Stimulated activated CD4-positive, alpha-beta T cell treated with anti-CD3 and anti-CD28 coated beads, Interleukin-15, amount 100 ng/mL, for 1 hour (primary cell): Measurements from ENCODE around the gene EHHADH.
"Not testable (repeated sequence)": the region's sequence is repeated elsewhere in the genome, so short reads cannot be mapped to it uniquely, and the experiment has no call there.

Experiments used
- DNase-seq, 2 donors: peaks; one replicate each; pipeline ENCODE4 v3.0.0-alpha.2; 2020; ENCODE audit warnings: low read depth in 1 of 2, low spot score in 1 of 2

The EHHADH gene

DNA sequence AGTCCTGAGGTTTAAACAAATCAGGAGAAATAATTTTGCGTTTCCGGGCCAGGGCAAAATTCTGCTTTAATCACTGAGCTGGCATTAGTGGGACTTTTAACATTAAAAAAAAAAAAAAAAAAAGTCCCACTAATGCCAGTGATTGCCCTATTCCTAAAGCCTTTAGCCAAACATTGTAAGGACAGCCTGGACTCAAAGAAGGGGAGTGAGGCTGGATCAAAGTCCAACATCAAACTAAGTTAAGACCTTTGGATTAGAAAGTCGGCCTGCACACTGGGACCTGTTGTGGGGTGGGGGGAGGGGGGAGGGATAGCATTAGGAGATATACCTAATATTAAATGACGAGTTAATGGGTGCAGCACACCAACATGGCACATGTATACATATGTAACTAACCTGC is 716 bp downstream of the EHHADH start:
- DNase-seq: not testable (repeated sequence)

- DNase-seq: no peak
Measured at GRCh38 chr3:185251272-185251671, 2.6 kb downstream of the EHHADH start.

DNA sequence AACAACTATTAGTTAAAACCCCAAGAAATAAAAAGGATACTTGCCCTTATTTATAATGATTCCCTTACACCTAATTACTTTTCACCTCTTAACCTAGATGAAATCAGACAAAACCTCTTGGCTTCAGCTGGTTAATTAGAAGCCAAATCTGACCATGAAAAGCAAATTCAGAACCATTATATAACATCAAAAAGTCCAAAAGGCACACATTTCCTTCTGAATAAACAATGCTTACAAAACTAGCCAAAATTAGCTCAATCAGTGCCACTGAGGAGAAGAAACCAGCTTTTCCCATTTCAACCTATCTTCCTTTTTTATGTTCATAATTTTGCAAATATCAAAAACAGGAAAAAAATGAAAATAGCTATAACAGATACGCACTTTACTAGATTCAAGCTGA is 3.2 kb downstream of the EHHADH start:
- DNase-seq: no peak

DNA sequence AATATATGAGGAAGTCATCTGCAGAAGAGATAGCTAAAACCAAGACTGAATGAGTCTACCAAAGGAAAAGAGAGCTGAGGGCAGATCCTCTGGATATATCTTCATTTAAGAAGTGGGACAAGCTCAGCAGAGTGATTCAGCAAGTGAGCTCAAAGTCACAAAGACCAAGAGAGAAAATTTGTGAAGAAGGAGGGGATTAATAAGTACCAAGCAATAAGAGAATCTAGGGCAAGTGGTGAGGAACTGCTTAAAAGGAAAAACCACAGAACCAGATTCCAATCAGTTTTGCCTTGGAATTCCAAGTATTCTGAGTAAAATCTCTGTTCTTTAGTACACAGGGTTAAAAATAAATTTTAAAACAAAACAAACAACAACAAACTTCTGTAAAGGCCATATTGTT is 3.6 kb downstream of the EHHADH start:
- DNase-seq: no peak

- no peak for DNase-seq
Measured at GRCh38 chr3:185242642-185243041, 11.2 kb downstream of the EHHADH start.

GRCh38 chr3:185236969-185237368 is 16.9 kb downstream of the EHHADH start:
- no peak for DNase-seq

GRCh38 chr3:185233328-185233727 is 20.5 kb downstream of the EHHADH start:
- DNase-seq: no peak

DNA sequence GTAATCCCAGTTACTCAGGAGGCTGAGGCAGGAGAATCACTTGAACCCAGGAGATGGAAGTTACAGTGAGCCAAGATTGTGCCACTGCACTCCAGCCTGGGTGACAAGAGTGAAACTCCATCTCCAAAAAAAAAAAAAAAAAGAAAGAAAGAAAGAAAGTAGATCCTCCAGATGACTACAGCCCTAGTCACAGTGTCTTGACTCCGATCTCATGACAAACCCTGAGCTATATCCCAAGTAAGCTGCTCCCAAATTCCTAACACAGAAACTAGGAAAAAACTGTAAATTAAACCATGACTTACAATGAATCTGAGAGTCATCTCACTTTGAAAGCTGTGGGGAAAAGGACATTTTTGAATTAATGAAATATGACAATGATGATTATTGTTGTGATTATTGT is 27.3 kb downstream of the EHHADH start:
- DNase-seq: not testable (repeated sequence)

GRCh38 chr3:185225523-185225922 is 28.3 kb downstream of the EHHADH start:
- no peak for DNase-seq

DNA sequence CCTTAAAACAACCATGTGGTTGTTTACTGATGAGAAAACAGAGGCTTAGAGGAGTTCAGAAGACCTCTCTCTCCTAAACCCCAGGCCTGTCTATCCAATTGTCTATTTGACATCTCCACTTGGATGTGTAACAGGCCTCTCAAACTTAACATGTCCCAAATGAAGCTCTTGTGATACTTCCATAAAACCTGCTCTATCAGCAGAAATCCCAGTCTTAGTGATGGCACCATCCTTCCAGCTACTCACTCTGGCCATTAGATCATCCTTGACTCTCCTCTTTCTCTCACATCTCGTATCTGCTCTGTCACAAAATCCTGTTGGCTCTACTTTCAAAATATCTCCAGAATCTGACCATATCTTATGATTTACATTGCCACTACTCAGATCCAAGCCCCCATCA is 28.8 kb downstream of the EHHADH start:
- DNase-seq: no peak

DNA sequence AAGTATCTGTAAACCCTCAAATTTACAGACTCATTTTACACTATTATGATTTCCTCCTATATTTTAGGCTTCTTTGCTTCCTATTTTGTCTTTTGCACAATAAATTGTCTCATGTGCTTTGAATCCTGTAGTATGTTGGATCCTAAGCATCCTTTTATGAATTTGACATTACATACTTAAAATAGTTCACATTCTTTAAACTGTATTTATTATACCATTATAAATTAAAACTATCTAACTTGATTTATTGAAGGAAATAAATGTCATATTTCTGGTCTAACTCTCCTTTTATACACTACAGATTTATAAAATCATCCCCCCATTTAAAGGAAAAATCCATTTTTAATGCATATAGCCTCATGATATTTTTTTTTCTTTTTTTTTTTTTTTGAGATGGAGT is 32.6 kb downstream of the EHHADH start:
- no peak for DNase-seq

- DNase-seq: no peak
Measured at GRCh38 chr3:185216607-185216958, 37.3 kb downstream of the EHHADH start.

- DNase-seq: no peak
Measured at GRCh38 chr3:185215873-185216606, 37.8 kb downstream of the EHHADH start.

DNA sequence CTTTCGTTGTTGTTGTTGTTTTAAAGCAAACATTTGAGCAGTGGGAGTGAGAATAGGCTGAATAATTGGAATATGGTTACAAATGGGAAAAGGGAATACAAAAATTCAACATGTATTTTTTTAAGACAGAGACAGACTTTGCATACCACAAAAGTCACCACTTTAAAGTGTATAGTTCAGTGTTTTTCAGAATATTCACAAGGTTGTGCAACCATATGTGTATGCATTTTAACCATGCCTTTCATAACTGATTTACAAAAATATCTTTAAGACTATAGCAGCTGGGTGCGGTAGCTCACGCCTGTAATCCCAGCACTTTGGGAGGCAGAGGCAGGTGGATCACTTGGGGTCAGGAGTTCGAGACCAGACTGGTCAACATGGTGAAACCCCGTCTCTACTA is 41.3 kb downstream of the EHHADH start:
- DNase-seq: no peak

DNA sequence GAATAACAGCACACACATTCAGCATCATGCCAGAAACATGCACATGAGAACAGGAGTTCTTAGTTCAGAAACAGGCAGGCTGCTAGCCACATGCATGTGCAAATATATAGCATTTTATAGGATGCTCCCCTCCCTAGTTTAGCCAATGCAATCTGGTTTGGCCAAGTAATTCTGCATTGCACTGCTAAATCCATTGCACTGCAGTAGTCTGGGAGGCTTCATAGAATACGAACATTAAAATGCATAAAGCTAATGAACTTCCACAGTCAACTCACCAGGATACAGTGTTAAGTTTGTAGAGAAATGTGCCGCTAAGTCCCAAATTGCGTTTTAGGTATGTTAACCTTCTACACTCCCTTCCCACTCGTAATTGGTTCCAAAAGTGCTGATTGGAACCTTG is 41.8 kb downstream of the EHHADH start:
- no peak for DNase-seq

DNA sequence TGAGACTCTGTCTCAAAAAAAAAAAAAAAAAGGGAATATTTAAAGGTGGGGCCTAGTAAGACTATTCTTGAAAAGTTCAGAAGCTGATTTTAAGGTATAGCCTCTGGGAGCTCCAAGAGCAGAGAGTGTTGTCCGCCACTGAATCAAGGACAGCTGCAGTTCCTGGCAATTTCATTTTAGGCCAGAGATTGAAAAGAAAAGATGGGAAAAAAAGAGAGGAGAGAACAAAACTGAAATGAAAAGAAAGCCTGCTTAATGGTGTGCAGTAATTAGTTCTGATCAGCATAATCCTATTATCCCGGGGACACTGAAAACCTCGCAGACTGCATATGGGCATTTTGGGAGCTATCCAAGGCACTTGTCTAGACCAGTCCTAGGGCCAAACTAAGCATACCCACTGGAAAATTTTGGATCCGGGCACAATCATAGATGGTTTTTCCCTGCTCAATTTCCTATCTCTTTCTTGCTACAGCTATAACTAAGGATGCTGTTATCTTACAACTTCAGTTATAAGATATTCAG is 43.2 kb downstream of the EHHADH start:
- DNase-seq: no peak

DNA sequence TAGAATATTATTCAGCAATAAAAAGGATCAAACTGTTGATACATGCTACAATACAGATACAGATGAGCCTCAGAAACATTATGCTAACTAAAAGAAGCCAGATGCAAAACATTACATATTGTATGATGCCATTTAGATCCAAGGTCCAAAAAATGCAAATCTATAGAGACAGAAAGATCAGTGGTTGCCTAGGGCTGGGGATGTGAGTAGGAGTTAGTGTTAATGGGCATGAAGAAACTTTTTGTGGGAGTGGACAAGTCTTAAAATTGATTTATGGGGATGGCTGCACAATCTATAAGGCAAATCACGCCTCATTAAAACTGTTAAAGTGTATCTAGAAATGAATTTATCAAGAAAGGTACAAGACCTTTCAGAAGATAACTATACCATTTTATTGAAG is 45.0 kb downstream of the EHHADH start:
- no peak for DNase-seq

- DNase-seq: no peak
Measured at GRCh38 chr3:185207931-185208746, 45.7 kb downstream of the EHHADH start.

- no peak for DNase-seq
Measured at GRCh38 chr3:185207481-185207880, 46.4 kb downstream of the EHHADH start.

DNA sequence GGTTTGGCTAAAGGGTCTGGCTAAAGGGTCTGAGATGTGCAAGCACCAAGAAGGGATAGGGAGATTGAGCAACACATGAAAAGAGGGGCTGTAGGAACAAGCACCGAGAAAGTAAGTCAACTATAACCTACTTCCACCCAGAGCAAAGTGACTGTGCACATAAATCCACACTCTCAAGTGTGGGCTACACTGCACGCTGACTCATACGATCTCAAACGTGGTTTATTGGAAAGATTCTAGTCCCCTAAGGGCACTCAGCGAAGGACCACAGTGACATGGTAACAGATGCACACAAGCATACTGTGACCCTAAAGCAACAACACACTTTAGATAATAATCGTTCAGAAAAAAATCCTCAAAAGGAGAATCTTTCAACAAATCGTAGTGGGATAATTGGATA is 48.0 kb downstream of the EHHADH start:
- no peak for DNase-seq

GRCh38 chr3:185204894-185205293 is 49.0 kb downstream of the EHHADH start:
- DNase-seq: no peak

DNA sequence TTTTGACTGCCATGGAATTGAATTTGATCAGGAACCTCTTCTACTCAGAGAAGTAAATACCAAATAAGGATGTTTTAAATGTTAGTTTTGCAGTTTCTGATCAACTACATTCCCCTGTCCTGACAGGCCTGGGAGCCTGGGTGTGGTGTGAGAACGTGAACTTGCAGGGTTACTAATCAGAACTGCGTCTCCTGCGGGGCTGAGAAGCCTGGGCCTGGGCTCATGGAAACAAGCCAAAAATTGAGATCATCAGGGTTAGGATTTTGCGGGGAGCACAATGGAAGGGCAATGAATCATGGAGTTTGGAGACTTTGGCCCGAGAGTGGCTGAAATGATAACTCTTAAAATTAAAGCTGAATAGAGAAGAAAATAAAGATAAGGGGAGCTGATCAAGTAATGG is 53.2 kb downstream of the EHHADH start:
- DNase-seq: no peak

DNA sequence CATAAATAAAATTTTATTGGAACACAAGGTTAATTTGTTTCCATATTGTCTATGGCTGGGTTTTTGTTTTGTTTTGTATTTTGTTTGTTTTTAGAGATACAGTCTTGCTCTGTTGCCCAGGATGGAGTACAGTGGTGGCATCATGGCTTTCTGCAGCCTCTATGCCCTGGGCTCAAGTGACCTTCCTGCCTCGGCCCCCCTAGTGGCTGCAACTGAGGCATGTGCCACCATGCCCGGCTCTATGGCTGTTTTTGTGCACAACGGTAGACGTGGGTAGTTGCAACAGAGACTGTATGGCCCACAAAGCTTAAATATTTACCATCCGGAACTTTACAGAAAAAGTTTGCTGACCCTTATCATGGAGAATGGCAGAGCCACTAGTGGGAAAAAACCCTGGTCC is 54.2 kb downstream of the EHHADH start:
- DNase-seq: no peak
